ENCODE results near the gene STRBP. TPM values are rescaled to one million over a fixed set of nuclear protein-coding genes. Genes with fewer than 3 reads are reported as not detected.

STRBP gene
- total RNA-seq, 1 experiment from 2014 or later: 96.3 TPM

GRCh38 chr9:123115146-123115913 is 153.1 kb downstream of the STRBP start:
- TF ChIP-seq ELF4 (CRISPR knock-in tag; IDR thresholded peaks at IDR 0.05; ENCODE audit: low read depth) (no peak), EMX1 (CRISPR knock-in tag; IDR thresholded peaks at IDR 0.05) (no peak), ZNF232 (CRISPR knock-in tag; IDR thresholded peaks at IDR 0.05) (no peak), ZNF512 (CRISPR knock-in tag; IDR thresholded peaks at IDR 0.05; ENCODE audit: borderline replicate concordance) (no peak), STAT6 (CRISPR knock-in tag; conservative IDR thresholded peaks at IDR 0.05; ENCODE audit: low read depth) (no peak), ZBTB21 (CRISPR knock-in tag; IDR thresholded peaks at IDR 0.05; ENCODE audit: borderline replicate concordance) (no peak), CBFB (CRISPR knock-in tag; IDR thresholded peaks at IDR 0.05; ENCODE audit: low read depth) (no peak)
- Mint-ChIP-seq H3K36me3 (peaks cover 14% of the 10 kb centered on the region), H3K27ac (peak overlapping the region; percentile 43; the same call in 1 of the 2 replicates), H3K9me3 (no peaks in the 10 kb centered on the region), H3K27me3 (ENCODE audit: low read depth) (no peaks in the 10 kb centered on the region), H3K4me1 (peaks cover 31% of the 10 kb centered on the region), H3K4me3 (no peak overlapping the region)
- ChIA-PET CTCF (interaction anchor here (1.0 kb wide), 1 partner anchor 234 kb away, joined by 6 read pairs; no protein-coding TSS in a partner anchor), POLR2A (no interaction called here)
- DNase-seq (ENCODE audit: low spot score) (no peak), ATAC-seq (no peak)

- DNase-seq (ENCODE audit: low spot score): no peak
- no peak overlapping the region for H3K4me3 Mint-ChIP-seq
- no peak for TF ChIP-seq ZNF671 (CRISPR knock-in tag; IDR thresholded peaks at IDR 0.05)
- peaks cover 22% of the 10 kb centered on the region for H3K4me1 Mint-ChIP-seq
- ChIA-PET CTCF (interaction anchor here (2.0 to 3.3 kb wide), 2 partner anchors 112 to 237 kb away, joined by 7 to 23 read pairs; no protein-coding TSS in a partner anchor), POLR2A (no interaction called here)
- no peaks in the 10 kb centered on the region for H3K9me3 Mint-ChIP-seq
- peaks cover 26% of the 10 kb centered on the region for H3K36me3 Mint-ChIP-seq
- no peak for ATAC-seq
- peak overlapping the region; percentile 83 for H3K27ac Mint-ChIP-seq
- no peaks in the 10 kb centered on the region for H3K27me3 Mint-ChIP-seq (ENCODE audit: low read depth)
Measured at GRCh38 chr9:123113185-123113584, 155.2 kb downstream of the STRBP start.

- ChIA-PET CTCF (interaction anchor here (1.6 to 3.3 kb wide), 3 partner anchors 113 to 238 kb away, joined by 3 to 23 read pairs (median 7); no protein-coding TSS in a partner anchor), POLR2A (no interaction called here)
- 0 out of 2 replicates have a peak, but pooled peaks have one; percentile 16 for TF ChIP-seq SP1 (CRISPR knock-in tag; conservative IDR thresholded peaks at IDR 0.05)
- TF ChIP-seq GRHL2 (CRISPR knock-in tag; IDR thresholded peaks at IDR 0.05; ENCODE audit: insufficient replicate concordance, severe bottlenecking): no peak
- no peak for TF ChIP-seq RELA (CRISPR knock-in tag; IDR thresholded peaks at IDR 0.05; ENCODE audit: borderline replicate concordance)
- Mint-ChIP-seq H3K4me3 (no peak overlapping the region), H3K27me3 (ENCODE audit: low read depth) (no peaks in the 10 kb centered on the region), H3K36me3 (peaks cover 31% of the 10 kb centered on the region), H3K27ac (peak overlapping the region; percentile 83), H3K9me3 (no peaks in the 10 kb centered on the region), H3K4me1 (peaks cover 17% of the 10 kb centered on the region)
- ATAC-seq: peak; percentile 62
- DNase-seq (ENCODE audit: low spot score): peak; percentile 53
Measured at GRCh38 chr9:123112015-123112975, 156.1 kb downstream of the STRBP start.
